ENCODE measurements around the gene ADO.
A peak's percentile ranks its signal among the peaks of the same experiment; 100 is the strongest.

Gene ADO

GRCh38 chr10:62804356-62805230 is at the start of gene ADO:
Gene ADO (plus strand): TSS chr10:62804720. CDS start chr10:62805060, 340 bp downstream.
- H3K4me3 ChIP-seq (ENCODE audit: insufficient read depth, low read length, poor library complexity, severe bottlenecking), result peak within 1 kb of the TSS; percentile 83
- H3K36me3 ChIP-seq (ENCODE audit: low read length), result peaks cover 28% of the 10 kb centered on the region
- no peaks in the 10 kb centered on the region for H3K9me3 ChIP-seq (ENCODE audit: insufficient read depth, low read length)
- H3K27ac ChIP-seq (ENCODE audit: low read depth, low read length), result peak within 1 kb of the TSS; percentile 81
- peaks cover 30% of the 10 kb centered on the region for H4K20me1 ChIP-seq (ENCODE audit: low read depth, low read length)
- TF ChIP-seq EZH2phosphoT487 (conservative IDR thresholded peaks at IDR 0.05; ENCODE audit: low read length), result no peak
- TF ChIP-seq CTCF (IDR thresholded peaks at IDR 0.05; ENCODE audit: insufficient read depth, low read length, poor library complexity, severe bottlenecking), result no peak
- peaks cover 31% of the 10 kb centered on the region for H3K79me2 ChIP-seq (ENCODE audit: insufficient read depth, low read length)
- 0 out of 2 replicates have a peak, but pooled peaks cover 3% of the 10 kb centered on the region for H3F3A ChIP-seq (ENCODE audit: insufficient read depth)
- no peaks in the 10 kb centered on the region for H3K9me2 ChIP-seq (replicated peaks; ENCODE audit: insufficient read depth, low read length)
- H2AFZ ChIP-seq (ENCODE audit: low read depth, low read length, severe bottlenecking), result peak within 1 kb of the TSS; percentile 79
- peak within 1 kb of the TSS; percentile 78 for H3K4me2 ChIP-seq (ENCODE audit: low read depth, low read length, poor library complexity, severe bottlenecking)
- H3K27me3 ChIP-seq (ENCODE audit: low read length), result no peaks in the 10 kb centered on the region
- H3K9ac ChIP-seq (ENCODE audit: low read length), result peak within 1 kb of the TSS; percentile 90

- H3K79me2 ChIP-seq (ENCODE audit: insufficient read depth, low read length), result no peaks in the 10 kb centered on the region
- H3K4me2 ChIP-seq (ENCODE audit: low read depth, low read length, poor library complexity, severe bottlenecking), result no peak overlapping the region
- no peak overlapping the region for H3K4me3 ChIP-seq (ENCODE audit: insufficient read depth, low read length, poor library complexity, severe bottlenecking)
- H3K9ac ChIP-seq (ENCODE audit: low read length), result no peak overlapping the region
- no peaks in the 10 kb centered on the region for H3K9me2 ChIP-seq (replicated peaks; ENCODE audit: insufficient read depth, low read length)
- no peak overlapping the region for H3K27ac ChIP-seq (ENCODE audit: low read depth, low read length)
- no peaks in the 10 kb centered on the region for H3K9me3 ChIP-seq (ENCODE audit: insufficient read depth, low read length)
- no peak overlapping the region for H2AFZ ChIP-seq (ENCODE audit: low read depth, low read length, severe bottlenecking)
- TF ChIP-seq CTCF (IDR thresholded peaks at IDR 0.05; ENCODE audit: insufficient read depth, low read length, poor library complexity, severe bottlenecking), result no peak
- no peak for TF ChIP-seq EZH2phosphoT487 (conservative IDR thresholded peaks at IDR 0.05; ENCODE audit: low read length)
- no peaks in the 10 kb centered on the region for H3K27me3 ChIP-seq (ENCODE audit: low read length)
- H4K20me1 ChIP-seq (ENCODE audit: low read depth, low read length), result no peaks in the 10 kb centered on the region
- no peaks in the 10 kb centered on the region for H3F3A ChIP-seq (ENCODE audit: insufficient read depth)
- no peaks in the 10 kb centered on the region for H3K36me3 ChIP-seq (ENCODE audit: low read length)
These were observed 49.6 kb upstream of the ADO start for GRCh38 chr10:62754963-62755362.

DNA sequence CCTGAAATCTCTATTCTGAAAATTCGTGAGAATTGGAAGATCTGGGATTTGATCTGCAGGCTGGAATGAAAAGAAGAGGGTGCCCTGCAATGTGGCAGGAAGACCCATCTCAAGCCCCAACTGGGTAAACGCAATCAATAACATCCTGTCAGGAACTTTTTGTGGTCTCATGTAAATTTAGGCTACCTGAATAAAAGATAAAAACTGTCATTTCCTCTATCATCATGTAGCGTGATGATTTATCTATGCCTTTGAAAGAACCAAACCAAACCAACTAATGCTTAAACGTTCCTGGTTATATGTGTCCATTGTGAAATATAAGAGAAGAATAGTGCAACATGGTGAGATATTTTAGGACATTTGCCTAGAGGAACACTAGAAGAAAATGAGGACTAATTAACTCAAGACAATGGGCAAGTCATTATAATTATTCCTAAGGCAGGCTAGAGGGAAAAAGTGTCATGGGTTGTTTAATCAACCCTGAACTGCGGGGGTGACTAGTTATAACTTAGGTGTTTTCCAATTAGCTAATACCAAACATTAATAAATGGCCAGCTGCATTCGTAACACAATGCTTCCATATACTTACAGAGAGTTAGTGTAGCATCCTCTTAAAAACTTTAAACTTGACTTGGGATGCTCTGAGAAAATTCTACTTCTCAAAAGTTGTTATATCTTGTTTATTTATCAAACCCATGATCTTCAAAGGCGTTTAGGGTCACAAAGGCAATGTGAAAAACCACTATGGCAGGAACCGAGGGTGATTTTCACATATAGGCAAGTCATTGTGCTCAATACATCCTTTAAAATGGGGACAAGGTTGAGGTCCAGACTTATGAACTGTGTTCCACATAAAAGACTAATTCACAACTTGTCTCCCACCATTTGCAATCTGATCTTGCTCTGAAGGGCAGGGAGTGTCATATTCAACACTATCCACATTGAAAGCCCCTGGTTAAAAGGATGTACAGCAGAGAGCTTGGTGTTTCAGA is 48.6 kb upstream of the ADO start:
- Histone ChIP-seq H3K4me2 (ENCODE audit: low read depth, low read length, poor library complexity, severe bottlenecking) (no peak overlapping the region), H2AFZ (ENCODE audit: low read depth, low read length, severe bottlenecking) (no peak overlapping the region), H3K9me2 (replicated peaks; ENCODE audit: insufficient read depth, low read length) (no peaks in the 10 kb centered on the region), H4K20me1 (ENCODE audit: low read depth, low read length) (no peaks in the 10 kb centered on the region), H3K79me2 (ENCODE audit: insufficient read depth, low read length) (no peaks in the 10 kb centered on the region), H3F3A (ENCODE audit: insufficient read depth) (no peaks in the 10 kb centered on the region), H3K9me3 (ENCODE audit: insufficient read depth, low read length) (no peaks in the 10 kb centered on the region), H3K36me3 (ENCODE audit: low read length) (no peaks in the 10 kb centered on the region), H3K4me3 (ENCODE audit: insufficient read depth, low read length, poor library complexity, severe bottlenecking) (no peak overlapping the region), H3K27ac (ENCODE audit: low read depth, low read length) (no peak overlapping the region), H3K27me3 (ENCODE audit: low read length) (no peaks in the 10 kb centered on the region), H3K9ac (ENCODE audit: low read length) (no peak overlapping the region)
- TF ChIP-seq CTCF (IDR thresholded peaks at IDR 0.05; ENCODE audit: insufficient read depth, low read length, poor library complexity, severe bottlenecking) (no peak), EZH2phosphoT487 (conservative IDR thresholded peaks at IDR 0.05; ENCODE audit: low read length) (no peak)
